NCI-H1092 (cell line): ENCODE measurements around the gene DCHS2.

Experiments
- DNase-seq: peaks from one replicate; lab custom pipeline; 2025; lab: John Stamatoyannopoulos, UW

Gene DCHS2, protein sequence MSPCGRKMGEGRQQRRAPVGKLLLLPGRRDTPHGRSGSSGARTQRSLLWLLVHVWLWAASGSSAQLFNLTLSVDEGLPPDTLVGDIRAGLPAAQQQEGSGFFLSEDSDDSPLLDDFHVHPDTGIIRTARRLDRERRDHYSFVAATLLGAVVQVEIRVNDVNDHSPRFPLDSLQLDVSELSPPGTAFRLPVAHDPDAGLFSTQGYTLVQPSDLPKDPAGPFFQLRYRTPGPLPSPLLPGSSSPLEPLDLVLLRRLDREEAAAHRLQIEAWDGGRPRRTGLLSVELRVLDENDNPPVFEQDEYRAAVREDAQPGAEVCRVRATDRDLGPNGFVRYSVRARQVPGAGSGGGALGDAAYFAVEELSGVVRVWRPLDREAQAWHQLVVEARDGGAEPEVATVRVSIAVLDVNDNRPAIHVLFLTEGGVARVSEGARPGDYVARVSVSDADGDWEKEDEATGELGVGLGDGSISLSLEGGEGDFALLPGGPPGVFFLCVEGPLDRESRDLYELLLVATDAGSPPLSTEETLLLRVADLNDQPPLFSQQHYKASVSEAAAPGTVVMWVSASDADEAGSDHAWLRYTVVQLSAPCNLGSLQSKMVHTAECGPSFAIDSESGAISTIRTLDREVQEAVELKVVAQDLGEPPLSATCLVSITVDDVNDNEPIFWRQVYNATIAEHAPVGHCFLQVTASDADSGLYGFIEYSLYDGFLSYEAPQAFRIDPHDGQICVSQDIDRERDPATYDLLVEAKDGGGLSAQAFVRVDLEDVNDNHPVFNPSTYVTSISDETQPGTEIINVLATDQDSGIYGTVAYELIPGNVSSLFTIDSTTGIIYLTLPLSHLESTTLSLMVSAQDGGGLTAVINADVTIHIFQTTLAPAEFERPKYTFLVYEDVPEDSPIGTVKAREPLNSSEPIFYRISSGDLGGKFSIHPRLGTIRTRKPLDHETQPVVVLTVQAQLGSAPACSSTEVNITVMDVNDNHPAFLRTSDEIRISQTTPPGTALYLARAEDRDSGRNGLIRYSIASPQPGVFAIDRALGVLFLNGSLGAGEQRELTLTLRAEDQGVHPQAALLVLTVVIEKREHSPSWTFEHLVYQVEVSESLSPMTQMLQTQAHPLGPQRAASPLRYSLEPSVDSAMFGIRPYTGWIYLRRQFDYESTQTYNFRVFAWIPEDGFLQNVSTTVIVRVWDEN (N-terminal part only)

GRCh38 chr4:154491341-154492271, at the start of gene DCHS2:
DCHS2 (minus strand) TSS chr4:154491799; CDS start chr4:154491355, 444 bp downstream.
- DNase-seq = no peak

GRCh38 chr4:154534296-154534695, 42.7 kb upstream of the DCHS2 start:
- DNase-seq = no peak

DNA sequence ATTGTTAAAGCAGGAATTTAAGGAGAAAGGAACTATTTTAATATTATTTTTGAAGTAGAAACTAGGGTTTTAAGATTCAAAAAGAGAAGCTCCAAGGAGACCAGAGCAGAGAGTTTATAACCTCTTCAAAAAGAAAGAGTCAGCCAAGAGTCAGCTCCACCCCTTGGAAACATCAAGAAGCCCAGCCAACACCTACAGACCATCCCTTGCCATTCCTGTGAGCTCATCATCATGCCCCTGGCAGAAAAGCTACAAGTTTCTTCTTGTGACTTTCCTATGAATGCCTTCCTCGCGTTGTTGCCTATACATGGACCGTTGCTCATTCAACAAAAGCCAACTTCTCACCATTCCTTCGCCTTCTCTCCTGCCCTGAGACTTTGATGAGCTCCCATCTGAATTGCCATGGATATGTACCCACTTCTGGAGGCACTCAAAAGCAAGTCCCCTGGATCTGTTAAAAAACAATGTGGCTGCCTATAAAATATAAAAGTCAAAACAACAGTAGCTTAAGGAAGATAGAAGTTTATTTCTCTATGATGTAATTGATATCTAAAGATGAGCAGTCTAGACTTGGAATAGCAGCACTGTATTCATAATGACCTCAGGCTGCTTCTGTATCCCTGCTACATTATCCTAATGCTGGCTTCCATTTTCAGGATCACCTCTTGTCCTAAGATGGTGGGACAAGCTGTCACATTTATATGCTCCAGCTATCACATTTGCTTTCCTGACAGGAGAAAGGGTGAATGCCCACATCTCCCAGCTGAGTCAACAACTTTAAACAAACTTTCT, 38.3 kb upstream of the DCHS2 start:
- no peak for DNase-seq

DNA sequence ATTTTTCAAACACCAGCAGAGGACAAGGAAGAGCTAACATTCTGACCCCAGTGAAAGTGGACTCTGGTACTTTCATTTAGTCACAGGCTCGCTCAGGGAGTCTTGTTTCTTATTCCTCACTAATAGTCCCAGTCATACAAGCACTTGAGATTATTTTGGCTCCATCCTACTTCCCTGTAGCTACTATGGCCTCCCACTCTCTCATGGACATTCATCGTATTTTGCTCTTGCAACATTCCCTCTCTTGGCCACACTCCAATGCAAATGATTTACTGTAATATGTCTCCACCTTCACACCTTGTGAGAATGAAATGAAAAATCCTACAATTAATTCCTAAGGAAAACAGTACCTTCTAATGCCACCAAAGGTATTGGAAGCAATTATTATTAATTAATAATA, 37.3 kb upstream of the DCHS2 start:
- DNase-seq = no peak

DNA sequence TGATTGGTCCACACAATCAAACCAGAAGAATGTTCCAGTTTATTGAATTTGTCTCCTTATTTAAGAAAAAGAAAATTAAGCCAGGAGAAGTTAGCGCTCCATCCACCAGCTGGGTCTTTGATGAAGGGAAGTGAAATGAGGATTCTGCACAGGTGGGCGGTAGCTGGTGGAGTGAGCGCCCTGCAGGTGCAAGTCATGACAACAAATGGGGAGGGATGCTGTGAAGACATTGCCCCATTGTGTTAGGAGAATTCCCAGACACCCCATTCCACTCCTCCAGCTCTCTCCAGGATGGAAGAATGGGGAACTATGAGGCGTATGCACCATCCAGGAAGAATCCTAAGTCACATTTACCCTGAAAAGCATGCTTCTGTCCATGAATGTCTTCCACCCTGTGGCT, 35.7 kb upstream of the DCHS2 start:
- DNase-seq = no peak

DNA sequence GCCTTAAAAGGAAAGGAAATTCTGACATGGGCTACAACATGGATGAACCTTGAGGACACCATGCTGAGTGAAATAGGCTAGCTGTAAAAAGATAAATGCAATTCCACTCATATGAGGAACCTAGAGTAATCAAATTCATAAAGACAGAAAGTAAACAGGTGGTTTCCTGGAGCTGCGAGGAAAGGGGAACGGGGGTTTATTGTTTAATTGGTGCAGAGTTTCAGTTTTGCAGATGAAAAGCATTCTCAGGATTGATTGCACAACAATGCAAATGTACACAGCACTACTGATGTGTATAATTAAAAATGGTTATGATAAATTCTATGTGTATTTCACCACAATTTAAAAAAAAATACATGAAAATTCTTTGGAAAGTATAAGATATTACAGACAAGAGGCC, 34.6 kb upstream of the DCHS2 start:
- no peak for DNase-seq

DNA sequence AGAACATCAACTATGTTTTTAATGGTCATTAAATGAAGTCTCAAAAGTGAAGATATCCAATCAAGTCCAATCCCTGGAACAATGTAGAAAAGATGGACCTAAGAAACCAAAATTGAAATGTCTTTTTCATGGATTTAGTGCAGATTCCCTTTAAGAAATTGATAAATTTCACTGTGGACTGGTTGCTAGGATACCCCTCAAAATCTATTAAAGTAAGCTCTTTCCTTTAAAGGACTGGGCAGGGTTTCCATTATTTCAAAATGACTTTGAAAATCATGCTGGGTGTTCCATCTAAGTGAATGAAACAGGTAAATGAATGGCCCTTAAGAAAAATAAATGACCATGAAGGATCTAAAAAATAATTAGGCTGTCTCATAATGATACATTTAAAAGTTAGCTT, 30.0 kb upstream of the DCHS2 start:
- no peak for DNase-seq

GRCh38 chr4:154519214-154519613, 27.6 kb upstream of the DCHS2 start:
- no peak for DNase-seq

DNA sequence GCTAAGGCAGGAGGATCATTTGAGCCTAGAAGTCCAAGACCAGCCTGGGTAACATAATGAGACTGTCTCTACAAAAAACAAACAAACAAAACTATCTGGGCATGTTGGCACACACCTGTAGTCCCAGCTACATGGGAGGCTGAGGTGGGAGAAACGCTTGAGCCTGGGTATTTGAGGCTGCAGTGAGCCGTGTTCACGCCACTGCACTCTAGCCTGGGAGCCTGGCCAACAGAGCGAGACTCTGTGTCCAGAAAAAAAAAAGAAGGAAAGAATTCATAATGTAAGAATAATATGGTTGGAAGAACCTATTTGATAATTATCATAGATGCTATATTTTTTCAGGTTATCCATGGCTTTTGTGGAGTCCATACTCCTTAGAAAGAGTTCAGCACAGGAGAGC, 26.0 kb upstream of the DCHS2 start:
- no peak for DNase-seq

- DNase-seq = no peak
Measured at GRCh38 chr4:154516318-154517029, 24.9 kb upstream of the DCHS2 start.

DNA sequence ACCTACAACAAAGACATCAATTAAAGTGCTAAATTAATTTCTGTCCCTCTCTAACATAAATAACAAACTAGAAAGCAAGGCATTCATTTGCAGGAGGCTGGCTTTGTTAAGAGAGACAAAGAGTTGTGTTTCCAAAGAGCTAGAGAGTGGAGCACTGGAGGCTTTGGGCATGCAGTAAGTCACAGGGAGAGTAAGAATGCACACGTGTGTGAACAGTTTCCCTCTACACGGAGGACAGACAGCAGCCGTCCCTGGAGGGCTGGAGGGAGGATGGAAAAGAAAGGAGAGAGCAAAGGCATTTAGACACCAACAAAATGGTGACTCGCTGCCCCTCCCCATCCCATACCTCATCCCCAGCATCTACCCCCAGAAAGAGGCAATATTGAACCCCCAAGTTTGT, 20.4 kb upstream of the DCHS2 start:
- no peak for DNase-seq

DNA sequence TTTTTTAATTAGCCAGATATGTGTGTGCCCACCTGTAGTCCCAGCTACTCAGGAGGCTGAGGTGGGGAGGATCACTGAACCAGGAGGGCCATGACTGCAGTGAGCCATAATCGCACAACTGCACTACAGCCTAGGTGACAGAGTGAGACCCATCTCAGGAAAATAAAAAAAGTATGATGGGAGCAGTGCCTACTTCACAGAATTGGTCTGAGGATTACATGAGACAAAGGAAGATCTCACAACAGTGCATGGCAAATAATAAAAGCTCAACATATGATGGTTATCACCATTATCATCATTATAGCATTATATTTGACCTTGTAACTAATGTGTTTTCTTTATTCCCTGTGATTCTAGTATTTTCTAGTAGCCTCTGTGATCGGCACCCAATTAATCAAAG, 19.9 kb upstream of the DCHS2 start:
- DNase-seq = no peak

DNA sequence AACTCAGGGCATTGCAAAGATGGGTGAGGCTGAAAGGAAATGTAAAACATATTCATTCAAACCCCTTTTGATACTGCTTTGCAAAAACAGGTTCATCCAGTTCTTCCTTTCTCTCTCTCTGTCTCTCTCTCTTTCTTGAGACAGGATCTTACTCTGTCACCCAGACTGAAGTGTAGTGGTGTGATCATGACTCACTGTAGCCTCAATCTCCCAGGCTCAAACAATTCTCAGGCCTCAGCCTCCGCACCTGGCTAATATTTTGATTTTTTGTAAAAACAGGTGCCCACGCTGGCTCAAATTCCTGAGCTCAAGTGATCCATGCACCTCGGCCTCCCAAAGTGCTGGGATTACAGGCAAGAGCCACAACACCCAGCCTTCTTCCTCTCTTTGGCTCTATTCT, 15.6 kb upstream of the DCHS2 start:
- DNase-seq = no peak

DNA sequence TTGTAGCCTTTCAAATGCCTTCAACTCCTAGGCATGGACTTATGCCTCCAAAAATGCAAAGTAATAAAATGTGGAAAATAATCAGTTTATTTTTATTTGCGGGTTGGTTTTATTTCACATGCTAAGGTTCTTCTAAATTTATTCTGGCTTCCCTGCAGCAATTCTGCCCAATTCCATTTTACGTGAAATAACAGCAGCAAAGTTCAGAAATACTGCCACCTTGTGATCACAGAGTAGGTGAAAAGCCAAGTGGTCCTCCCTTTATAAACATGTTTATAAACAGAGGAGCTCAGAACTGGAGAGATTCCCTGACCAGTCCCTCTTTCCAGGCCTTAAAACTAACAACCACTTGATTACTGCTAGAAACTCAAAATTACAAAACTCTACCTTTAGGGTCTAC, 14.7 kb upstream of the DCHS2 start:
- no peak for DNase-seq

DNA sequence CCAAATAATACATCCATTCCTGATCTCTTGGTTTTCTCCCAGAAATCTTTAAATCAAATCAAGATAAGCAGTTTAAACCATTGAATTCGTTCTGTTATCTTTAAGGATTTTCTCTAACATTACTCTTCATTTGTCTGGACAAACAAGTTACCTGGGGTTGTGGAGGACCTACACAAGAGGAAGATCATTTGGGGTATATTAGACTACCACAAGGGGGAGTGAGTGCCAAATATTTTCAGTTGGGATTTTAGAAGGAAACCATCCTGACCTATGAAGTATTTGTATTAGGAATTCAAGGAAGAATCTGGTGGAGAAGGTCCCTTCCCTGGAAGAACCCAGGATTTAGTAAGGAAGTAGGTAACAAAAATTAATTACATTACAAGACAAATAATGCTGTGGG, 12.0 kb upstream of the DCHS2 start:
- no peak for DNase-seq

DNA sequence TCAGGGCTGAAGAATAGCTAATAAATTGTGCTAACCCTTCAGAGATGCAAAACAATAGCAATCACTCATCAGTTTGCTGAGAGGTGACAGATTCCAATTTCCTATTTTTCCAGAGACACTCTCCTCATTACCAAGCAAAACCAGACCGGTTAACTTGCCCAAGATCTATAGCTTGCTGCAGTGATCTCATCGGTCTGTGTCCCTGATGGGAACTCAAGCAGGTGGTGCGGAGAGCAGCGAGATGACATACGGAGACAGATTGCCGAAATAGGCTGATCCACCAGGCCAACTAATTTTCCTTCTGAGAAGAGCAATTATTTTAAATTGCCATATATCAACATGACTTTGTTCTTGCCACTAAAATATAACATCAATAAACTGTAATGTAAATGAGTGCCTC, 10.5 kb upstream of the DCHS2 start:
- no peak for DNase-seq

- no peak for DNase-seq
Measured at GRCh38 chr4:154497889-154498288, 6.3 kb upstream of the DCHS2 start.

DNA sequence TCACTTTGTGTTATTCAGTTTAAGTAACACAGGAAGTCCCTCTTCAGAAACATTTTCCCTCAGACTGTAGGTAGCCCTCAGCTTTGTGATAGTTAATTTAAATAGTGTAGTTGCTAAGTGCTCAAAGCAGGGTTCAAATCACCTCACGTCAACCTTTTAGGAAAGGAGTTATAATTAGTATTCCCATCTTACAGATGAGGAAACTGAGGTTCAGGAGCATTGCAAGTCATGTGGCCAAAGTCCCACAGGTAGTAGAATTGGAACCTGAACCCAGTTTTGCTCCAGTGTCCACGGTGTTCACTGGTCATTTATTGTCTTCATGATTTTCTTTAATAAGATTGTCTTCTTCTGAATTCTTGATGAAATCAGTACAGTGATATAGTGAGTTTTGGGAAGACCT, 4.3 kb upstream of the DCHS2 start:
- DNase-seq = no peak

DNA sequence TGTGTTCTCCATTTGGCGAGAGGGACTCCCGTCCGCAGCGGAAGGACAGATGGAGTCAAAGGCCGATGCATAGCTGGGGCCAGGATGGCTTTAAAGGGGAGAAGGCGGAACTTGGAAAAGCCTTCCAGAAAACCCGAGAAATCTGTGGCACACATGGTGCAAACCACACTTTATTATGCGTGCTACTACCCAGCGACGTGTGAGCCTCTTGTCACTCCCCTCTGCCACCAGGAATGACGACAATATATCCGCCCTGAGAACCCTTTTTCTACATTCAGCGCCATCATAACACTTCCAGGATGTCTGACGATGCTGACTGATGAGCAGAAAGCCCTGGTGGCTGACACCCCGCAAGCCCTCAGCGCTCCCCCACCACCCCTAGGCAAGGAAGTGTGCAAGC, 689 bp upstream of the DCHS2 start:
- DNase-seq = no peak
